ENCODE measurements around the gene LCLAT1.
"Not testable (repeated sequence)": the region's sequence is repeated elsewhere in the genome, so short reads cannot be mapped to it uniquely, and the experiment has no call there.

GRCh38 chr2:30513649-30514048, 66.6 kb downstream of the LCLAT1 start:
- not testable (repeated sequence) for TF ChIP-seq EZH2 (IDR thresholded peaks at IDR 0.05; ENCODE audit: borderline replicate concordance, low read length); CTCF (conservative IDR thresholded peaks at IDR 0.05 in 1 of 2, IDR thresholded peaks at IDR 0.05 in 1 of 2; ENCODE audit: extremely low read depth in 1 of 2, insufficient read depth in 1 of 2, low read depth in 1 of 2, low read length in 2 of 2)

Measured in mammary epithelial cell (primary cell).